Spleen (tissue), 11 donors: Measurements from ENCODE around the gene PSMD10. TPM values are rescaled to one million over a fixed set of nuclear protein-coding genes. Genes with fewer than 3 reads are reported as not detected.

ENCODE experiments used
- DNase-seq: peaks from one replicate; pipeline ENCODE4 v3.0.0-alpha.2; 2020
- H3K27ac ChIP-seq, 8 donors: fragments of 200-600 bp; sonication (generic) in 7 of 8; 1 replicate in 4 of 8; 2 replicates in 4 of 8; pipeline versions ENCODE4 v1.5.0 to v1.8.0; 2016 to 2021; ENCODE audit warnings: inconsistent platforms in 4 of 8, mild to moderate bottlenecking in 4 of 8, moderate library complexity in 1 of 8
- H3K27me3 ChIP-seq, 7 donors: fragments of 200-600 bp; sonication (generic) in 6 of 7; replicated peaks in 1 of 7; 1 replicate in 4 of 7; 2 replicates in 3 of 7; pipeline versions ENCODE4 v1.5.0 to v1.8.0; 2016 to 2021; ENCODE audit warnings: inconsistent platforms in 3 of 7, mild to moderate bottlenecking in 1 of 7
- H3K36me3 ChIP-seq, 6 donors: fragments of 200-600 bp; sonication (generic) in 5 of 6; 1 replicate in 4 of 6; 2 replicates in 2 of 6; pipeline versions ENCODE4 v1.5.0 to v1.8.0; 2016 to 2021; ENCODE audit warnings: inconsistent platforms in 2 of 6
- H3K4me1 ChIP-seq, 6 donors: fragments of 200-600 bp; sonication (generic) in 5 of 6; 1 replicate in 3 of 6; 2 replicates in 3 of 6; pipeline versions ENCODE4 v1.5.0 to v1.8.0; 2016 to 2021; ENCODE audit warnings: inconsistent platforms in 3 of 6
- H3K4me3 ChIP-seq, 8 donors: fragments of 200-600 bp; sonication (generic) in 7 of 8; 1 replicate in 4 of 8; 2 replicates in 4 of 8; pipeline versions ENCODE4 v1.5.0 to v1.8.0; 2016 to 2021; ENCODE audit warnings: inconsistent platforms in 4 of 8, mild to moderate bottlenecking in 4 of 8, moderate library complexity in 2 of 8
- H3K9me3 ChIP-seq, 8 donors: fragments of 200-600 bp; sonication (generic) in 7 of 8; 1 replicate in 4 of 8; 2 replicates in 4 of 8; pipeline versions ENCODE4 v1.5.0 to v1.8.0; 2016 to 2021; ENCODE audit warnings: inconsistent platforms in 4 of 8
- POLR2A ChIP-seq, 3 donors: fragments of 450-650 bp; IDR thresholded peaks; one replicate each; pipeline ENCODE4 v1.5.1; 2017; ENCODE audit warnings: antibody characterized with exemption in 3 of 3, mild to moderate bottlenecking in 1 of 3
- POLR2AphosphoS5 ChIP-seq, 3 donors: sonication (generic); formaldehyde crosslinking; IDR thresholded peaks; one replicate each; pipeline ENCODE4 v1.5.1; 2017; ENCODE audit warnings: antibody characterized with exemption in 3 of 3
- WGBS, 5 donors: extraction: QIAGEN DNeasy Blood & Tissue Kit in 3 of 5; methylation state at CpG; one replicate each; pipeline versions ENCODE4 v1.1.5 to v1.1.7; 2013 to 2018; 5-methylcytosine and 5-hydroxymethylcytosine counted together
- intact Hi-C: fragments of 100-400 bp; cut with DNase I; formaldehyde crosslinking; loops from one replicate; pipeline ENCODE4 v1.15.0; 2023; ENCODE audit warnings: low total_unique reads
- polyA plus RNA-seq, 3 donors: library from polyadenylated mRNA; stranded (reverse); fragments of 200-250 nt; gene quantifications; one replicate each; pipeline ENCODE4 v1.2.1, GENCODE V29; 2013
- total RNA-seq, 7 donors: library from RNA; depleted of rRNA in 3 of 7; stranded (reverse); fragments of >200 nt in 3 of 7; fragmentation: NEBNext Ultra II Directional in 4 of 7; extraction: Animal tissue kit (Norgen Biotek cat#: 25700) in 4 of 7; gene quantifications; one replicate each; pipeline versions ENCODE4 v1.1.0 to v1.2.1, GENCODE V29; 2016 to 2021
- TF ChIP-seq, protein P1 (sequence below), 11 experiments: fragments of 200-600 bp in 7 of 11; fragments of 450-650 bp in 4 of 11; sonication (generic) in 4 of 11; IDR thresholded peaks in 8 of 11; conservative IDR thresholded peaks in 3 of 11; 1 replicate in 7 of 11; 2 replicates in 4 of 11; pipeline versions ENCODE4 v1.4.0 to v1.8.0; 2016 to 2021; ENCODE audit warnings: antibody characterized with exemption in 11 of 11, inconsistent platforms in 4 of 11, mild to moderate bottlenecking in 1 of 11
- donor health status: healthy with polysubstance abuse.
- donor health status: DM: no; HTN: no; CAD: no; lungs with moderate emphysema.
- donor health status: DM: no; HTN: no; CAD: no.
- donor health status: Bipolar disorder and iron deficiency.
- donor health status: healthy.
- donor health status: DM: no; HTN: no; CAD: no.
- donor health status: DM: yes; HTN: yes; CAD: no.

The PSMD10 gene
- total and polyA plus RNA-seq, 10 donors = 26.7 to 41.2 (median 30.6) TPM

DNA sequence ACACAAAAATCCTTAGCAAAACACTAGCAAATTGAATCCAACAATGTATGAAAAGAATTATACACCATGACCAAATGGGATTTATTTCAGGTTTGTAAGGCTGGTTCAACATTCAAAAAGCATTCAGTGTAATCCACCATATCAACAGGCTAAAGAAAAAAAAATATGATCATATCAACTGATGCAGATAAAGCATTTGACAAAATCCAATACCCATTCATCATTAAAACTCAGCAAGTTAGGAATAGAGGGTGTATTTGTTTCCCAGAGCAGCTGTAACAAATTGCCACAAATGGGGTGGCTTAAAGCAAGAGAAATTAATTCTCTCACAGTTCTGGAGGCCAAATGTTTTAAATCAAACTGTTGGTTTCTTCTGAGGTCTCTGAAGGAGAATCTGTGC is 35.8 kb downstream of the PSMD10 start:
- peaks cover 0 to 14% (median 0%) of the 10 kb centered on the region in 7 donors for H3K27me3 ChIP-seq
- H3K4me1 ChIP-seq = no peaks in the 10 kb centered on the region
- H3K9me3 ChIP-seq = no peaks in the 10 kb centered on the region
- H3K4me3 ChIP-seq = no peak overlapping the region
- H3K27ac ChIP-seq = no peak overlapping the region
- intact Hi-C loops = no loop called here
- no peak for TF ChIP-seq POLR2A (IDR thresholded peaks at IDR 0.05)
- TF ChIP-seq, protein P1, sequence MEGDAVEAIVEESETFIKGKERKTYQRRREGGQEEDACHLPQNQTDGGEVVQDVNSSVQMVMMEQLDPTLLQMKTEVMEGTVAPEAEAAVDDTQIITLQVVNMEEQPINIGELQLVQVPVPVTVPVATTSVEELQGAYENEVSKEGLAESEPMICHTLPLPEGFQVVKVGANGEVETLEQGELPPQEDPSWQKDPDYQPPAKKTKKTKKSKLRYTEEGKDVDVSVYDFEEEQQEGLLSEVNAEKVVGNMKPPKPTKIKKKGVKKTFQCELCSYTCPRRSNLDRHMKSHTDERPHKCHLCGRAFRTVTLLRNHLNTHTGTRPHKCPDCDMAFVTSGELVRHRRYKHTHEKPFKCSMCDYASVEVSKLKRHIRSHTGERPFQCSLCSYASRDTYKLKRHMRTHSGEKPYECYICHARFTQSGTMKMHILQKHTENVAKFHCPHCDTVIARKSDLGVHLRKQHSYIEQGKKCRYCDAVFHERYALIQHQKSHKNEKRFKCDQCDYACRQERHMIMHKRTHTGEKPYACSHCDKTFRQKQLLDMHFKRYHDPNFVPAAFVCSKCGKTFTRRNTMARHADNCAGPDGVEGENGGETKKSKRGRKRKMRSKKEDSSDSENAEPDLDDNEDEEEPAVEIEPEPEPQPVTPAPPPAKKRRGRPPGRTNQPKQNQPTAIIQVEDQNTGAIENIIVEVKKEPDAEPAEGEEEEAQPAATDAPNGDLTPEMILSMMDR (IDR thresholded peaks at IDR 0.05 in 8 of 11, conservative IDR thresholded peaks at IDR 0.05 in 3 of 11) = no peak
- TF ChIP-seq POLR2AphosphoS5 (IDR thresholded peaks at IDR 0.05) = no peak
- DNase-seq = no peak
- no peaks in the 10 kb centered on the region for H3K36me3 ChIP-seq

DNA sequence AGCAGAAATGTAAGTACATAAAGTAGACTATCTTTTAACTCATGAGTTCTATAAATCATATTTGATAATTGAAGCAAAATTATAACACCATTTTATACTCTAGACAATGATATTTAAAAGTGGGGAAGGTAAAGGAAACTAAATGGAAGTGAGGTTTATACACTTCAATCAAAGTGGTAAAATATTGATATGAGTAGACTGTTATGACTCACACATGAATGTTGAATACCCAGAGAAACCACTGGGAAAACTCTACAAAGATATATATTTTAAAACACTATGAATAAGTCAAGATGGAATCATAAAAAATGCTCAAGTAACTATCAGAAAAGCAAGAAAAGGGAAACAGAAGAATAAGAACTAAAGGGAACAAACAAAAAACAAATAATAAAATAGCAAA is 38.1 kb downstream of the PSMD10 start:
- Histone ChIP-seq H3K27ac (no peak overlapping the region), H3K4me1 (no peaks in the 10 kb centered on the region), H3K9me3 (no peaks in the 10 kb centered on the region), H3K27me3 (peaks cover 0 to 24% (median 0%) of the 10 kb centered on the region in 7 donors), H3K36me3 (no peaks in the 10 kb centered on the region), H3K4me3 (no peak overlapping the region)
- DNase-seq = no peak
- TF ChIP-seq POLR2A (IDR thresholded peaks at IDR 0.05) (no peak), POLR2AphosphoS5 (IDR thresholded peaks at IDR 0.05) (no peak)
- TF ChIP-seq, protein P1 (IDR thresholded peaks at IDR 0.05 in 8 of 11, conservative IDR thresholded peaks at IDR 0.05 in 3 of 11) = no peak
- intact Hi-C loops = no loop called here

DNA sequence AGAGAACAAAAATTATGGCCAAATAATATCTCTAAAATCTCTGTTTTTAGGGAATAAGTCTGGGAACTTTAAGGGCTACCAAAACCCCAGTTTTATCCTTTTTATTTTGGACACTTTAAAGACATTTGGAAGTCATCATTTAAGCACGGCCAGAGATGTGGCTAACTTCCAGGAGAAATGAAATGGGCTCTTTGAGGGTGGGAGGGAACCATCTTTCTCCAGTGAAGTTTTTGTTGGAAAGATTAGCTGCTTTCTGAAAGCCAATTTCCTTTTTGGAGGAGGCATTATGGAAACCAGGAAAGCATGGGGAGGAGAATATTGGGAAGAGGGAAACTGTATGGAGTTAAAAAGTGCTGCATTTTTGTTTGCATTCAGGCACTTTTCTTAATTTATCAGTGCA is 41.7 kb downstream of the PSMD10 start:
- Histone ChIP-seq H3K36me3 (no peaks in the 10 kb centered on the region), H3K9me3 (no peaks in the 10 kb centered on the region), H3K4me1 (no peaks in the 10 kb centered on the region), H3K27ac (no peak overlapping the region), H3K4me3 (no peak overlapping the region), H3K27me3 (peaks cover 0 to 24% (median 0%) of the 10 kb centered on the region in 7 donors)
- WGBS, 5 donors = 60 to 88% (median 74%) methylated on average over 1 of the region's 1 CpG
- intact Hi-C loops = no loop called here
- TF ChIP-seq, protein P1 (IDR thresholded peaks at IDR 0.05 in 8 of 11, conservative IDR thresholded peaks at IDR 0.05 in 3 of 11) = no peak
- no peak for TF ChIP-seq POLR2AphosphoS5 (IDR thresholded peaks at IDR 0.05)
- no peak for TF ChIP-seq POLR2A (IDR thresholded peaks at IDR 0.05)
- no peak for DNase-seq

DNA sequence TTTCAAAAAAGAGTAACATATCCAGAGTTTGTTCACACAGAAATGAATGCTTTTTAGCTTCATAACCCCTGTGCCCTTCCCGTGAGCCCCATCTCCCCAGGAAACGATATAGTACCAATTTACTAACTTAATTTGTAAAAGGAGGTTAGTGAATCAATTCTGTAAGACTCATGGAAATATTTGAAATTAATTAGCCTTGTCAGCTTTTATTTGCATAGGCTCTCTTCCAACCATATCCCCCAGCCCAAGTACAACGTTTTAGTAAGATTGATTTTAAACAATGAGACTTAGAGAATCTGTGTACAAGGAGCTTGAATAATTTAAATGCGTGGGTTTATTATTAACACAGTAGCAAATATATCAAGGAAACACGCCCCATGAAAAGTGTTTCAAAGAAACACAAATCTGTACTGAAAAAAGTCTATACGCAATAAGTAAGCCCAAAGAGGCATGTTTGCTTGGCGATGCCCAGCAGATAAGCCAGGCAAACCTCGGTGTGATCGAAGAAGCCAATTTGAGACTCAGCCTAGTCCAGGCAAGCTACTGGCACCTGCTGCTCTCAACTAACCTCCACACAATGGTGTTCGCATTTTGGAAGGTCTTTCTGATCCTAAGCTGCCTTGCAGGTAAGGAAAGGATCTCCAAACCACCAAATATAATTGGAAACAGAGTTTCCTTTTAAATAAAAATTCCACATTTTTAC is 46.6 kb downstream of the PSMD10 start, which contains the start of gene VSIG1:
TSS of gene VSIG1 (plus strand) at position 512 of the 703 bp plus-strand sequence. CDS start at position 578, 66 bp downstream.
- 67 to 90% (median 87%) methylated on average over 10 of the region's 10 CpGs for WGBS, 5 donors
- Histone ChIP-seq H3K9me3 (no peaks in the 10 kb centered on the region), H3K4me3 (no peak within 1 kb of the TSS), H3K27ac (no peak within 1 kb of the TSS), H3K36me3 (no peaks in the 10 kb centered on the region), H3K4me1 (no peaks in the 10 kb centered on the region), H3K27me3 (peaks cover 0 to 2% (median 0%) of the 10 kb centered on the region in 7 donors)
- intact Hi-C loops = no loop called here
- TF ChIP-seq POLR2A (IDR thresholded peaks at IDR 0.05) (no peak), POLR2AphosphoS5 (IDR thresholded peaks at IDR 0.05) (no peak)
- TF ChIP-seq, protein P1 (IDR thresholded peaks at IDR 0.05 in 8 of 11, conservative IDR thresholded peaks at IDR 0.05 in 3 of 11) = no peak
- no peak for DNase-seq
